HG03521 (cell line): ENCODE results near the gene GALNT2.

Experiments
- ATAC-seq: cut with Tn5 transposase; IDR thresholded peaks from one replicate; pipeline ENCODE4 v1.9.1; 2021; ENCODE audit warnings: mild to moderate bottlenecking, moderate library complexity; ENCODE audit not compliant: unreplicated experiment

Gene GALNT2

GRCh38 chr1:230158415-230159291, 91.6 kb downstream of the GALNT2 start:
- no peak for ATAC-seq

GRCh38 chr1:230159580-230159979, 92.5 kb downstream of the GALNT2 start:
- no peak for ATAC-seq

GRCh38 chr1:230160957-230161771, 94.1 kb downstream of the GALNT2 start:
- ATAC-seq = no peak

GRCh38 chr1:230163205-230163604, 96.2 kb downstream of the GALNT2 start:
- ATAC-seq = no peak

- no peak for ATAC-seq
Measured at GRCh38 chr1:230163719-230164118, 96.7 kb downstream of the GALNT2 start.

- ATAC-seq = no peak
Measured at GRCh38 chr1:230165536-230165935, 98.5 kb downstream of the GALNT2 start.

- no peak for ATAC-seq
Measured at GRCh38 chr1:230166366-230167132, 99.5 kb downstream of the GALNT2 start.

GRCh38 chr1:230167419-230167852, 100.4 kb downstream of the GALNT2 start:
- no peak for ATAC-seq

- no peak for ATAC-seq
Measured at GRCh38 chr1:230169454-230170152, 102.6 kb downstream of the GALNT2 start.

GRCh38 chr1:230170153-230170547, 103.1 kb downstream of the GALNT2 start:
- ATAC-seq = no peak

- ATAC-seq = no peak
Measured at GRCh38 chr1:230170622-230171021, 103.6 kb downstream of the GALNT2 start.

- ATAC-seq = no peak
Measured at GRCh38 chr1:230171356-230172015, 104.4 kb downstream of the GALNT2 start.

GRCh38 chr1:230172016-230172537, 105.0 kb downstream of the GALNT2 start:
- no peak for ATAC-seq

- ATAC-seq = no peak
Measured at GRCh38 chr1:230173187-230173975, 106.3 kb downstream of the GALNT2 start.

GRCh38 chr1:230174041-230174440, 107.0 kb downstream of the GALNT2 start:
- no peak for ATAC-seq

GRCh38 chr1:230174471-230175162, 107.6 kb downstream of the GALNT2 start:
- no peak for ATAC-seq

- no peak for ATAC-seq
Measured at GRCh38 chr1:230175163-230175747, 108.2 kb downstream of the GALNT2 start.

- no peak for ATAC-seq
Measured at GRCh38 chr1:230175839-230176238, 108.8 kb downstream of the GALNT2 start.
